Spleen (tissue), 11 donors: ENCODE measurements around the gene DOCK10. TPM values are rescaled to one million over a fixed set of nuclear protein-coding genes. Genes with fewer than 3 reads are reported as not detected.
"Not testable (repeated sequence)": the region's sequence is repeated elsewhere in the genome, so short reads cannot be mapped to it uniquely, and the experiment has no call there.

Experiments used
- DNase-seq: peaks from one replicate; pipeline ENCODE4 v3.0.0-alpha.2; 2020
- H3K27ac ChIP-seq, 8 donors: fragments of 200-600 bp; sonication (generic) in 7 of 8; 1 replicate in 4 of 8; 2 replicates in 4 of 8; pipeline versions ENCODE4 v1.5.0 to v1.8.0; 2016 to 2021; ENCODE audit warnings: inconsistent platforms in 4 of 8, mild to moderate bottlenecking in 4 of 8, moderate library complexity in 1 of 8
- H3K27me3 ChIP-seq, 7 donors: fragments of 200-600 bp; sonication (generic) in 6 of 7; replicated peaks in 1 of 7; 1 replicate in 4 of 7; 2 replicates in 3 of 7; pipeline versions ENCODE4 v1.5.0 to v1.8.0; 2016 to 2021; ENCODE audit warnings: inconsistent platforms in 3 of 7, mild to moderate bottlenecking in 1 of 7
- H3K36me3 ChIP-seq, 6 donors: fragments of 200-600 bp; sonication (generic) in 5 of 6; 1 replicate in 4 of 6; 2 replicates in 2 of 6; pipeline versions ENCODE4 v1.5.0 to v1.8.0; 2016 to 2021; ENCODE audit warnings: inconsistent platforms in 2 of 6
- H3K4me1 ChIP-seq, 6 donors: fragments of 200-600 bp; sonication (generic) in 5 of 6; 1 replicate in 3 of 6; 2 replicates in 3 of 6; pipeline versions ENCODE4 v1.5.0 to v1.8.0; 2016 to 2021; ENCODE audit warnings: inconsistent platforms in 3 of 6
- H3K4me3 ChIP-seq, 8 donors: fragments of 200-600 bp; sonication (generic) in 7 of 8; 1 replicate in 4 of 8; 2 replicates in 4 of 8; pipeline versions ENCODE4 v1.5.0 to v1.8.0; 2016 to 2021; ENCODE audit warnings: inconsistent platforms in 4 of 8, mild to moderate bottlenecking in 4 of 8, moderate library complexity in 2 of 8
- H3K9me3 ChIP-seq, 8 donors: fragments of 200-600 bp; sonication (generic) in 7 of 8; 1 replicate in 4 of 8; 2 replicates in 4 of 8; pipeline versions ENCODE4 v1.5.0 to v1.8.0; 2016 to 2021; ENCODE audit warnings: inconsistent platforms in 4 of 8
- POLR2A ChIP-seq, 3 donors: fragments of 450-650 bp; IDR thresholded peaks; one replicate each; pipeline ENCODE4 v1.5.1; 2017; ENCODE audit warnings: antibody characterized with exemption in 3 of 3, mild to moderate bottlenecking in 1 of 3
- POLR2AphosphoS5 ChIP-seq, 3 donors: sonication (generic); formaldehyde crosslinking; IDR thresholded peaks; one replicate each; pipeline ENCODE4 v1.5.1; 2017; ENCODE audit warnings: antibody characterized with exemption in 3 of 3
- WGBS, 5 donors: extraction: QIAGEN DNeasy Blood & Tissue Kit in 3 of 5; methylation state at CpG; one replicate each; pipeline versions ENCODE4 v1.1.5 to v1.1.7; 2013 to 2018; 5-methylcytosine and 5-hydroxymethylcytosine counted together
- intact Hi-C: fragments of 100-400 bp; cut with DNase I; formaldehyde crosslinking; loops from one replicate; pipeline ENCODE4 v1.15.0; 2023; ENCODE audit warnings: low total_unique reads
- polyA plus RNA-seq, 3 donors: library from polyadenylated mRNA; stranded (reverse); fragments of 200-250 nt; gene quantifications; one replicate each; pipeline ENCODE4 v1.2.1, GENCODE V29; 2013
- total RNA-seq, 7 donors: library from RNA; depleted of rRNA in 3 of 7; stranded (reverse); fragments of >200 nt in 3 of 7; fragmentation: NEBNext Ultra II Directional in 4 of 7; extraction: Animal tissue kit (Norgen Biotek cat#: 25700) in 4 of 7; gene quantifications; one replicate each; pipeline versions ENCODE4 v1.1.0 to v1.2.1, GENCODE V29; 2016 to 2021
- TF ChIP-seq, protein P1 (sequence below), 11 experiments: fragments of 200-600 bp in 7 of 11; fragments of 450-650 bp in 4 of 11; sonication (generic) in 4 of 11; IDR thresholded peaks in 8 of 11; conservative IDR thresholded peaks in 3 of 11; 1 replicate in 7 of 11; 2 replicates in 4 of 11; pipeline versions ENCODE4 v1.4.0 to v1.8.0; 2016 to 2021; ENCODE audit warnings: antibody characterized with exemption in 11 of 11, inconsistent platforms in 4 of 11, mild to moderate bottlenecking in 1 of 11
- donor health status: healthy with polysubstance abuse.
- donor health status: DM: no; HTN: no; CAD: no; lungs with moderate emphysema.
- donor health status: DM: no; HTN: no; CAD: no.
- donor health status: Bipolar disorder and iron deficiency.
- donor health status: healthy.
- donor health status: DM: no; HTN: no; CAD: no.
- donor health status: DM: yes; HTN: yes; CAD: no.

Gene DOCK10
- total and polyA plus RNA-seq, 10 donors, result 12.5 to 203 (median 158) TPM

DNA sequence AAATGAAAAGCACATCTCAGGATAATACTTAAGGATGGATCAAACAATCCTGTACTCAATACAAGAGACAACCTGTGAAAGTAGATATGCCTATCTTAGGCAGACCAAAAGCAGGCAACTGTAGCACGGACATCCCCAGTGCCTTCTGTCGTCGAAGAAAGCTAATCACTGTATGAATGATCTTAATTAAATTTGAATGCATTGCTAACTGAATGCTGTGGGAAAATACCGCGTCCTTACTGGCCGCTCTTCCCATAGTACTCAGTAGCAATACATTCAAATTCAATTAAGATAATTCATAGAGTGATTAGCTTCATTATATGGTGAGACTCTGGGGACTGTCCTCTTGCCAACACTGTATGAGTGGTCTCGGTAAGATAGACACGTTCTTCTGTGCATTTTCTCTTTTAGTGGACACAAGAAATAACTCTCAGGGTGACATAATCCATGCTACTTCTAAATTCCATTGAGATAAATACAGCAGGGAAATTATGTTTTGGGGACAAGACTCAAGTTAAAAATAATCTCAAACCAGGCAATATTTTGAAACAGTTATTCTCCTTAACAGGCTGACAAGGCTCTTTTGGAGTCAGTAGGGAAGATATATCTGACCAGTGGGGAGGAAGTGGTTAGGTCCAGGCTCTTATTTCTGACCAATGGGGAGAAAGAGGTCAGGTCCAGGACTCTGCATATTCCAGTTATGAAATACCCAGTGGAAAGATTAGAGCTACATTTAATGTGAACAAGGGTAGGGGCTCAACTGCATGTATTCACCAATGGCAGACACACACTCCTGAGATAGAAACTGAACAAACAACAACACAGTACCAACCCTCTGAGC is 97.3 kb downstream of the DOCK10 start:
- peaks cover 56 to 100% (median 92%) of the 10 kb centered on the region in 6 donors for H3K4me1 ChIP-seq
- 49 to 67% (median 59%) methylated on average over 8 of the region's 8 CpGs for whole genome bisulfite sequencing, 5 donors
- intact Hi-C loops, result no loop called here
- H3K36me3 ChIP-seq, result peaks cover 0 to 7% (median 0%) of the 10 kb centered on the region in 6 donors
- no peak for DNase-seq
- no peaks in the 10 kb centered on the region for H3K27me3 ChIP-seq
- TF ChIP-seq, protein P1, sequence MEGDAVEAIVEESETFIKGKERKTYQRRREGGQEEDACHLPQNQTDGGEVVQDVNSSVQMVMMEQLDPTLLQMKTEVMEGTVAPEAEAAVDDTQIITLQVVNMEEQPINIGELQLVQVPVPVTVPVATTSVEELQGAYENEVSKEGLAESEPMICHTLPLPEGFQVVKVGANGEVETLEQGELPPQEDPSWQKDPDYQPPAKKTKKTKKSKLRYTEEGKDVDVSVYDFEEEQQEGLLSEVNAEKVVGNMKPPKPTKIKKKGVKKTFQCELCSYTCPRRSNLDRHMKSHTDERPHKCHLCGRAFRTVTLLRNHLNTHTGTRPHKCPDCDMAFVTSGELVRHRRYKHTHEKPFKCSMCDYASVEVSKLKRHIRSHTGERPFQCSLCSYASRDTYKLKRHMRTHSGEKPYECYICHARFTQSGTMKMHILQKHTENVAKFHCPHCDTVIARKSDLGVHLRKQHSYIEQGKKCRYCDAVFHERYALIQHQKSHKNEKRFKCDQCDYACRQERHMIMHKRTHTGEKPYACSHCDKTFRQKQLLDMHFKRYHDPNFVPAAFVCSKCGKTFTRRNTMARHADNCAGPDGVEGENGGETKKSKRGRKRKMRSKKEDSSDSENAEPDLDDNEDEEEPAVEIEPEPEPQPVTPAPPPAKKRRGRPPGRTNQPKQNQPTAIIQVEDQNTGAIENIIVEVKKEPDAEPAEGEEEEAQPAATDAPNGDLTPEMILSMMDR (IDR thresholded peaks at IDR 0.05 in 8 of 11, conservative IDR thresholded peaks at IDR 0.05 in 3 of 11), result no peak
- peak in 1 of 3 donors; percentile 32 for TF ChIP-seq POLR2AphosphoS5 (IDR thresholded peaks at IDR 0.05)
- no peak for TF ChIP-seq POLR2A (IDR thresholded peaks at IDR 0.05)
- H3K4me3 ChIP-seq, result peak overlapping the region; percentile 8 to 68 (median 35)
- peak overlapping the region; percentile 51 to 89 (median 82) for H3K27ac ChIP-seq
- no peaks in the 10 kb centered on the region for H3K9me3 ChIP-seq

DNA sequence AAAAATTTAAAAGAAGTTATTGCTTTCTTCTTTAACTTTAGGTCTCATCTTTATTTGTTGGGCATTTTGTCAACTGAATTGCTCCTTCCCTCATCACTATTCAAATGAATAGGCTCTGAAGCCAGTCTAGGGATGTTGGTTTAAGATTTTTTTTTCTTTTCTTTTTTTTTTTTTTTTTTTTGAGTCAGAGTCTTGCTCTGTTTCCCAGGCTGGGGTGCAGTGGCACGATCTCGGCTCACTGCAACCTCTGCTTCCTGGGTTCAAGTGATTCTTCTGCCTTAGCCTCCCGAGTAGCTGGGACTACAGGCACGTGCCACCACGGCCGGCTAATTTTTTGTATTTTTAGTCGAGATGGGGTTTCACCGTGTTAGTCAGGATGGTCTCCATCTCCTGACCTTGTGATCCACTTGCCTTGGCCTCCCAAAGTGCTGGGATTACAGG is 98.6 kb downstream of the DOCK10 start:
- H3K36me3 ChIP-seq, H3K9me3 ChIP-seq, intact Hi-C loops, H3K27me3 ChIP-seq, DNase-seq: not testable (repeated sequence)
- peaks cover 57 to 100% (median 92%) of the 10 kb centered on the region in 6 donors for H3K4me1 ChIP-seq
- 43 to 70% (median 63%) methylated on average over 8 of the region's 8 CpGs for WGBS, 5 donors
- H3K4me3 ChIP-seq, result peak overlapping the region in 3 of 8 donors; percentile 38 to 68 (median 43)
- peak overlapping the region in 7 of 8 donors; percentile 29 to 89 (median 84) for H3K27ac ChIP-seq

DNA sequence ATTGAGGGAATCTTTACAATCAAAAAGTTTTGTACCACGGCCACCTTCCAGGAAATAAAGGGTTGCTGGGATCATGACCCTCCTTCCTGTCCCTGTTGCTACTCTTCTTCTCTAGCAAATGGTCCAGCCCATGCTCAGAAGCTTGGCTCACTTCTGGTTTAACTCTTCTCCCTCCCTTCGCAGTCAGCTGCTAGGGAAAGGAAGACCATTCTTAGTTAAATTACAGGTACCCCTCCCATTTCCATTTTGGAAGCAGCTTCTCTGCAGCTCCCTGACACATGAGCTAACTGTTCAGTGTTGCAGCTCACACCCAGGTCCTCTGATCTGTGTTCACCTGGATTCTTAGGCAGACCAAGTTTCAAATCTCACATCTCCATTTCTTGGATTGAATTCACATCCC is 100.3 kb downstream of the DOCK10 start:
- no peak for TF ChIP-seq POLR2A (IDR thresholded peaks at IDR 0.05)
- TF ChIP-seq, protein P1 (IDR thresholded peaks at IDR 0.05 in 8 of 11, conservative IDR thresholded peaks at IDR 0.05 in 3 of 11), result no peak
- peak in 1 of 3 donors; percentile 5 for TF ChIP-seq POLR2AphosphoS5 (IDR thresholded peaks at IDR 0.05)
- no peaks in the 10 kb centered on the region for H3K9me3 ChIP-seq
- peaks cover 0 to 7% (median 0%) of the 10 kb centered on the region in 6 donors for H3K36me3 ChIP-seq
- no peaks in the 10 kb centered on the region for H3K27me3 ChIP-seq
- peaks cover 50 to 100% (median 92%) of the 10 kb centered on the region in 6 donors for H3K4me1 ChIP-seq
- H3K27ac ChIP-seq, result peak overlapping the region in 5 of 8 donors; percentile 50 to 89 (median 84)
- intact Hi-C loops, result no loop called here
- 65 to 86% (median 66%) methylated on average over 2 of the region's 2 CpGs for WGBS, 5 donors
- H3K4me3 ChIP-seq, result no peak overlapping the region
- DNase-seq, result no peak

DNA sequence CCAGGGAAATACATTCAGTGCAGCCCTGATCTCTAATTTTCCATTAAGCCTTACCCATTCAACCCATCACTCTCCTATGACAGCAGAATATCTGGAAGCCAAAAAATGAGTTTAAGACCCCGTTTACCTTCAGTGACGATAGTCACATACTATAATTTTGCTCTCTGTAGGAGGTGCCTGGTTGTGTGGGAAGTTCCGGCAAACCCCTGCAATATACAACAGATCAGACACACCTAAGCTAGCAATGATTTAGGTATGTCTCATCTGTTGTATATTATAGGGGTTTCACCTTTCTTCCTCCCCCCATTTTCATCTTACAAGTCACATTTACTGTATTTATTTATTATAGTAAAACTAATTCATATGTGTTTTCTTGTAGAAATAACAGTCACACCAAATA is 101.7 kb downstream of the DOCK10 start:
- H3K4me3 ChIP-seq, result no peak overlapping the region
- H3K9me3 ChIP-seq, result no peaks in the 10 kb centered on the region
- H3K27me3 ChIP-seq, result no peaks in the 10 kb centered on the region
- TF ChIP-seq POLR2A (IDR thresholded peaks at IDR 0.05), result no peak
- TF ChIP-seq, protein P1 (IDR thresholded peaks at IDR 0.05 in 8 of 11, conservative IDR thresholded peaks at IDR 0.05 in 3 of 11), result no peak
- no peak for TF ChIP-seq POLR2AphosphoS5 (IDR thresholded peaks at IDR 0.05)
- intact Hi-C loops, result no loop called here
- peak overlapping the region in 4 of 8 donors; percentile 68 to 89 (median 86) for H3K27ac ChIP-seq
- H3K36me3 ChIP-seq, result peaks cover 0 to 7% (median 0%) of the 10 kb centered on the region in 6 donors
- H3K4me1 ChIP-seq, result peaks cover 50 to 99% (median 81%) of the 10 kb centered on the region in 6 donors
- 88 to 97% (median 92%) methylated on average over 3 of the region's 3 CpGs for WGBS, 5 donors
- DNase-seq, result no peak
